Measurements from ENCODE around the gene SUN1. TPM values are rescaled to one million over a fixed set of nuclear protein-coding genes. Genes with fewer than 3 reads are reported as not detected.

Gene SUN1
- total RNA-seq, 1 experiment from 2014 or later, result 181 TPM

- intact Hi-C loops (cut with micrococcal nuclease), result no loop called here
- H2AFZ ChIP-seq (ENCODE audit: low read depth, low read length, poor library complexity, severe bottlenecking), result no peak overlapping the region
- H3K27ac ChIP-seq (ENCODE audit: low read depth, low read length), result no peak overlapping the region
- no TSS peak for BruUV-seq (replicated peaks)
- peaks cover 0 to 17% of the 10 kb centered on the region in 2 experiments; a peak in 2 of 4 replicates for H3K4me1 ChIP-seq (ENCODE audit: control insufficient read depth in 1 of 2, insufficient read depth in 2 of 2, low read length in 2 of 2)
- no peak overlapping the region for H3K9ac ChIP-seq (ENCODE audit: low read length)
- no peaks in the 10 kb centered on the region for H3K27me3 ChIP-seq (ENCODE audit: insufficient read depth, low read length)
- POLR2A ChIA-PET, result no interaction called here
- H3K4me2 ChIP-seq (ENCODE audit: low read length), result no peak overlapping the region
- ATAC-seq (no peak), DNase-seq (ENCODE audit: low read depth, low spot score) (no peak)
- peaks cover 77% of the 10 kb centered on the region for H3K79me2 ChIP-seq (ENCODE audit: insufficient read depth, low read length)
- peaks cover 21 to 41% of the 10 kb centered on the region in 2 experiments; a peak in 3 of 4 replicates for H3K36me3 ChIP-seq (ENCODE audit: control insufficient read depth in 1 of 2, insufficient read depth in 2 of 2, low read length in 2 of 2)
- CTCF ChIA-PET, result no interaction called here
- TF ChIP-seq SIN3A (IDR thresholded peaks at IDR 0.05; ENCODE audit: low read depth), result no peak
- no peak for TF ChIP-seq EZH2 (IDR thresholded peaks at IDR 0.05)
- TF ChIP-seq EGR1 (IDR thresholded peaks at IDR 0.05; ENCODE audit: low read depth), result no peak
- TF ChIP-seq ELF1 (IDR thresholded peaks at IDR 0.05; ENCODE audit: borderline replicate concordance, low read depth), result no peak
- TF ChIP-seq ATF3 (IDR thresholded peaks at IDR 0.05), result no peak
- TF ChIP-seq TCF7L2 (IDR thresholded peaks at IDR 0.05; ENCODE audit: borderline replicate concordance, extremely low read depth, insufficient read depth, insufficient read length), result no peak
- TF ChIP-seq SRF (IDR thresholded peaks at IDR 0.05; ENCODE audit: low read depth), result no peak
- TF ChIP-seq ZFX (IDR thresholded peaks at IDR 0.05), result no peak
- no peak for TF ChIP-seq ZNF274 (IDR thresholded peaks at IDR 0.05; ENCODE audit: low read depth, low read length)
- RAD21 ChIA-PET (ENCODE audit: low non-redundant PET in 1 of 2, low total read pairs in 2 of 2, uncharacterized antibody in 2 of 2, unreplicated experiment in 2 of 2), result no interaction called here
- no peaks in the 10 kb centered on the region for H3K9me2 ChIP-seq (ENCODE audit: insufficient read depth)
- H4K20me1 ChIP-seq (ENCODE audit: insufficient read depth), result no peaks in the 10 kb centered on the region
- no peak overlapping the region for H3K4me3 ChIP-seq (replicated peaks in 1 of 2; ENCODE audit: low read depth in 1 of 2, low read length in 2 of 2)
- no peaks in the 10 kb centered on the region for H3K9me3 ChIP-seq (ENCODE audit: control insufficient read depth in 1 of 2, insufficient read depth in 1 of 2, low read depth in 1 of 2, low read length in 2 of 2)
Measured at GRCh38 chr7:840001-840600, 7.8 kb downstream of the SUN1 start.

- Histone ChIP-seq H2AFZ (ENCODE audit: low read depth, low read length, poor library complexity, severe bottlenecking) (no peak overlapping the region), H4K20me1 (ENCODE audit: insufficient read depth) (no peaks in the 10 kb centered on the region), H3K4me1 (ENCODE audit: control insufficient read depth in 1 of 2, insufficient read depth in 2 of 2, low read length in 2 of 2) (peaks cover 6 to 16% of the 10 kb centered on the region in 2 experiments; a peak in 3 of 4 replicates), H3K9me2 (ENCODE audit: insufficient read depth) (no peaks in the 10 kb centered on the region), H3K79me2 (ENCODE audit: insufficient read depth, low read length) (peaks cover 75% of the 10 kb centered on the region), H3K27ac (ENCODE audit: low read depth, low read length) (no peak overlapping the region), H3K9me3 (ENCODE audit: control insufficient read depth in 1 of 2, insufficient read depth in 1 of 2, low read depth in 1 of 2, low read length in 2 of 2) (no peaks in the 10 kb centered on the region), H3K27me3 (ENCODE audit: insufficient read depth, low read length) (no peaks in the 10 kb centered on the region), H3K36me3 (ENCODE audit: control insufficient read depth in 1 of 2, insufficient read depth in 2 of 2, low read length in 2 of 2) (peaks cover 21 to 38% of the 10 kb centered on the region in 2 experiments; a peak in 3 of 4 replicates), H3K9ac (ENCODE audit: low read length) (no peak overlapping the region), H3K4me2 (ENCODE audit: low read length) (no peak overlapping the region), H3K4me3 (replicated peaks in 1 of 2; ENCODE audit: low read depth in 1 of 2, low read length in 2 of 2) (no peak overlapping the region)
- DNase-seq (ENCODE audit: low read depth, low spot score), result no peak
- intact Hi-C loops (cut with micrococcal nuclease), result no loop called here
- no TSS peak for BruUV-seq (replicated peaks)
- ChIA-PET RAD21 (ENCODE audit: low non-redundant PET in 1 of 2, low total read pairs in 2 of 2, uncharacterized antibody in 2 of 2, unreplicated experiment in 2 of 2) (no interaction called here), POLR2A (no interaction called here), CTCF (no interaction called here)
- no peak for ATAC-seq
- TF ChIP-seq MAX (IDR thresholded peaks at IDR 0.05), result no peak
- TF ChIP-seq ATF3 (IDR thresholded peaks at IDR 0.05), result no peak
- no peak for TF ChIP-seq SIN3A (IDR thresholded peaks at IDR 0.05; ENCODE audit: low read depth)
- no peak for TF ChIP-seq TCF7L2 (IDR thresholded peaks at IDR 0.05; ENCODE audit: borderline replicate concordance, extremely low read depth, insufficient read depth, insufficient read length)
- no peak for TF ChIP-seq POLR2A (IDR thresholded peaks at IDR 0.05; ENCODE audit: borderline replicate concordance, extremely low read depth, insufficient read depth, insufficient read length)
- TF ChIP-seq ELF1 (IDR thresholded peaks at IDR 0.05; ENCODE audit: borderline replicate concordance, low read depth), result no peak
- TF ChIP-seq JUND (IDR thresholded peaks at IDR 0.05), result no peak
- TF ChIP-seq ZFX (IDR thresholded peaks at IDR 0.05), result no peak
- no peak for TF ChIP-seq EZH2phosphoT487 (IDR thresholded peaks at IDR 0.05; ENCODE audit: borderline replicate concordance)
- TF ChIP-seq ZBTB33 (IDR thresholded peaks at IDR 0.05; ENCODE audit: extremely low read depth, insufficient replicate concordance, low read length), result no peak
- no peak for TF ChIP-seq EZH2 (IDR thresholded peaks at IDR 0.05)
- no peak for TF ChIP-seq CBX3 (IDR thresholded peaks at IDR 0.05; ENCODE audit: low read depth)
- no peak for TF ChIP-seq POLR2AphosphoS5 (IDR thresholded peaks at IDR 0.05; ENCODE audit: low read depth, low read length)
- no peak for TF ChIP-seq SRF (IDR thresholded peaks at IDR 0.05; ENCODE audit: low read depth)
Measured at GRCh38 chr7:841943-842342, 9.7 kb downstream of the SUN1 start.
